Measurements from ENCODE around the gene TM2D3.
"Not testable (repeated sequence)": the region's sequence is repeated elsewhere in the genome, so short reads cannot be mapped to it uniquely, and the experiment has no call there.

Gene TM2D3

DNA sequence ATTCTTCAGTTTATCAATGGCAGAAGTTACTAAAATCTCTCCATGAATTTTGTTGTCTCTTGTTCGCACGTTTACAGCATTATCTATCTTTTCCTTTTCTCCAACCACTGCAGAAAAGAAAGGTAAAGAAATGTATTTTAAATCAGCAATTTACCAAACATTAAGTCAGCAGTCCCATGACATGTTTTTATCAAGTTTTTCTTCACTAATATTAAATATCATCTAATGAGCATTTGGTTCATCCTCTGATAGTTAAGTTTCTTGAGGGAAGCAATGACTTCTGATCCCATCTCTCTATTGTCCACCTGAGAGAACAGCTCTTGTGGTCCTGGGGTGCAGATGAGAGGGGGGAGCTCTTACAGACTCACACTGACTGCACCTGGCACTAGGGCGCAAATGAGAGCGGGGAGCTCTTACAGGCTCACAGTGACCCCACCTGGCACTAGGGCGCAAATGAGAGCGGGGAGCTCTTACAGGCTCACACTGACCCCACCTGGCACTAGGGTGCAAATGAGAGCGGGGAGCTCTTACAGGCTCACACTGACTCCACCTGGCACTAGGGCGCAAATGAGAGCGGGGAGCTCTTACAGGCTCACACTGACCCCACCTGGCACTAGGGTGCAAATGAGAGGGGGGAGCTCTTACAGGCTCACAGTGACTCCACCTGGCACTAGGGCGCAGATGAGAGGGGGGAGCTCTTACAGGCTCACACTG lies 2.6 kb upstream of the TM2D3 start:
- DNase-seq = not testable (repeated sequence)

- DNase-seq = no peak
Observed at GRCh38 chr15:101654171-101654570, 2.0 kb upstream of the TM2D3 start.

GRCh38 chr15:101652786-101653430 lies 727 bp upstream of the TM2D3 start:
- DNase-seq = peak; percentile 4

DNA sequence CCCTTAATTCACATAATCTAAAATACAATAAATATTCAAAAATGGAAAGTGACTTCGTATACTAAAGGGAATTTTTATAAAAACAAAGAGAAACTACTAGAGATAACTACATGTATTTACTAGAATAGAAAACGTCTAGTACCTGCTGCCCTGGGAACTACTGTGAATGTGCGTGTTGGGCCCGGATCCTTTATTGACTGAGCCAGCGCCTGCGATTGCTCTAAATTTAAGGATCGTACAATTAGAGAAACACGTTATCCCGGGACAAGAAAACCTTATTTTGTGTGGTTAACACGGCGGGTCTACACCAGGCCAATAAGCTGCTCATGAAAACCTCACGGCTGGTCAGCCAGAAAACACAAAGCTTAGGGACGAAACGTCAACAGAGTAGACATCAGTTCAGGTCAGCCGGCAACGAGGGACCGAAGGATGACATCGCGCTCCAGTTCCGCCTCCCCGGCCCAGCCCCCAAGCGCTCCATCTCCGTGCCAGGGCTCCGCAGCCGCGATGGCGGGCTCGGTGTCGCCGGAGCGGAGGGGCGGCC lies 555 bp downstream of the TM2D3 start:
- DNase-seq = peak; percentile 19

DNA sequence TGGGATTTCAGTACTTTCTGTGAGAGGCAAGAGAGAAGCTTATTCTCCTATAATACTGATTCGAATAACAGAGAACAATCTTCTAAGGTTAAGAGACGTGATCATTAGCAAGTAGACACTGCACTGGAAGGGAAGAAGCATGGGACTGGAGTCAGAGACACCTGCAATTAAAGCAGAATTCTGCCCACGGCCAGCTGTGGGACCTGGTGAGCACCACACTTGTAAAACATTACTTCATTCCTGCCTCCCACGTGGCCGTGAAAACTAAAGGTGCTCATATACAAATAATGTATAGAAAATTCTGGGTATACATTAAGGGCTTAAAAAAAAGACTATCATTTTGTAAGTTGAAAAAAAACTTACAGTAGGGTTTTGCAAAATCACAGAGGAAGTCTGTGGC lies 2.0 kb downstream of the TM2D3 start:
- DNase-seq = no peak

DNA sequence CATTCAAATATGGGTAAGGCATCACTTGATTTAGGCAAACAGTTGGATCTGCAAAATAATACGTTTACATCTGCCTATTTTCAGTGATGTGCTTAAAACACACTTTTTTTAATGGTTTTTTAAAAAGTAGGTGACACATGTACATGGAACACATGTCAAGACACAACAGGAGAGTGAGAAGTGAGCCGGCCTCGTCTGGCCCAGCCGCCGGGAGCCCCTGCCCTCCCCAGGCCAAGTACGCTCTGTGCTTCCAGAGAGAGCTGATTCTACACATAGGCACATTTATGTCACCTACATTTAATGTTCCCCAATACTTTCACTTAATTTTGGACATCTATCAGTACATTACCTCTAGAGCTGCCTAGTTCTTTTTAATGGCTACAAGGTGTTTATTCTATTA lies 3.8 kb downstream of the TM2D3 start:
- DNase-seq = no peak

DNA sequence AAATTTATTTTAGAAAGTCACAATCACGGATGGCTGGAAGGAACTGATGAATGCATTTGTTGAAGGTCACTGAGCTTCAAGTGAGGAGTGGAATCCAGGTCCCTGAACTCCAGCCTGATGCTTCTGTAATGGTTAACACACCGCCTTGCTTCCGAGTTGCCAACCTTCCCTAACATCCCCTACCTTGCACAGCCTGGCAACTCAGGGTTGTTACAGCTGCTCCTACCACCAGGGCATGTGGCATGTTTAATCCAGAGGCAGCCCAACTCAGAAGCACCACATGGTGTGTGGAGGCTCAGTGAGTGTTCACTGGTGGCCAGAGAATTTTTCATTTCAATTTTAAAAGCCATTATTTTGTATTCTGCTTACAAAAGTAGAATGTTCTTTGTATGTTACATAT lies 4.9 kb downstream of the TM2D3 start:
- no peak for DNase-seq

DNA sequence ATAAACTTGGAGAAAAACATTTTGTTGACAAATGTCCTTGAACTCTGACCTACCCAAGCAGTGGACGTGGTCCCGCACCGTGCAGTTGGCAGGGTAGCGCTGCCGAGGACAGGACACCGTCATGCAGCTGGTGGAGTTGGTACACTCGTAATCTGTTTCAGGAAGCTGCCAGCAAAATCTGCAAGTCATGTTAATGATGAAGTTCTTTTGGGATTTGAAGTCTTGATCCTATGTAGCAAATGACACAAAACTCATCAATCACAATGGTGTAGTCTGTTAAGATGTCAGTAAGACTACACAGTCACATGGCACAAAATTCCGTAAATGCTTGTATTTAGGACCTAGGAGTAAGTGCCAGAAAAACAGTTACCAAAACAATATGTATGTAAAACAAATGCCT lies 5.5 kb downstream of the TM2D3 start:
- DNase-seq = no peak

GRCh38 chr15:101642361-101642760 lies 9.8 kb downstream of the TM2D3 start:
- DNase-seq = no peak

GRCh38 chr15:101641894-101642293 lies 10.3 kb downstream of the TM2D3 start:
- no peak for DNase-seq

- DNase-seq = peak; percentile 1
Observed at GRCh38 chr15:101641129-101641764, 10.9 kb downstream of the TM2D3 start.

DNA sequence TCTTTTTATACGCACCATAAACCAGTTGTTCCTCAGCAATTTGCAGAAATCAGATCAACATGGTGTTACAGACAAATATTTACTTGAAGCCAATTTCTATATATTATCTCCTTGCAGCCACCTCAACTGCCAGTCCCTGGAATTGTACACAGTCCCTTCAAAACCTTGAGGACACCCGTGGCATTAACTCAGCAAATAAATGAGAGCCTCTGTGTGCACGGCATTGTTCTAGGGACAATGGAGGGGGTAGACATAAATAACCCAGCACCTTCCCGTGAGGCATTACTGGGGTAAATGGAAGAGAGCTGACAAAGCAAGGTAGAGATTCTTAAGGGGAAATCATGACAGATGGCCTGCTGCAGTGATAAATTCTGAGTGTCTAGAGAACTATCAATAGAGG lies 12.5 kb downstream of the TM2D3 start:
- no peak for DNase-seq

DNA sequence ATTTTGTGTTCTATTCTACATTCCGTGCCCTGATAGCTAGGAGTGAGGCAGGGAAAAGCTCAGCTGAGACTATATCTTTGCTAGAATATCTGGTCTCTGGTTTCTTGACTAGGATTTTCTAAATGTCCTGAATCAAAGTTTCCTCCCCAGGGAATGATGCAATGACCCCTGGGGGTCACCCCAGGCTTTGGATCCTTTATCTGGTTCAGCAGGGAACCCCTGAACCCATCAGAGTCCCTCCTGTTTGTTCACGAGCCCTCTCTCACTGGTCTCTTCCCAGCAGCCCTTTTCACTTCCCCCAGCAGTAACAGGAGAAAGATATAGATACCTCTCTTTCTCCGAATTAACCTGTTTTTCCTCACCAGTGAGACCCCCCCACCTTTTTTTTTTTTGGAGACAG lies 14.3 kb downstream of the TM2D3 start:
- no peak for DNase-seq

DNA sequence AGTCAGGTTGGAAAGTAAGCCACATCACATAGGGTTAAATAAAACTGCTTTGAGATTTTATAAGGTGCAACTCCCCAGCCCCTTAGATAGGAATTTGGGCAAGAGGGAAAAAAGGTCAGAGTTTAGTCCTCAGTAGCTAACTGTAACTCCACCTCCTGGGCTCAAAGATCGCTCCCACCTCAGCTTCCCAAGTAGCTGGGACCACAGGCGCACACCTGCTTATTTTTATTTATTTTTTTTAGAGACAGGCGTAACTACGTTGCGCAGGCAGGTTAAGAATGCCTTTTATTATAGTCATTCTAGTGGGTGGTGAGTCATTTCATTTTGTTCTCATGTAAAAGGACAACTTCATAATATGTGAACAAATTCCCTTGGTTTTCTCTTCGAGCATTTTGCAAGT lies 14.7 kb downstream of the TM2D3 start:
- DNase-seq = no peak

- DNase-seq = no peak
Observed at GRCh38 chr15:101637038-101637437, 15.1 kb downstream of the TM2D3 start.

DNA sequence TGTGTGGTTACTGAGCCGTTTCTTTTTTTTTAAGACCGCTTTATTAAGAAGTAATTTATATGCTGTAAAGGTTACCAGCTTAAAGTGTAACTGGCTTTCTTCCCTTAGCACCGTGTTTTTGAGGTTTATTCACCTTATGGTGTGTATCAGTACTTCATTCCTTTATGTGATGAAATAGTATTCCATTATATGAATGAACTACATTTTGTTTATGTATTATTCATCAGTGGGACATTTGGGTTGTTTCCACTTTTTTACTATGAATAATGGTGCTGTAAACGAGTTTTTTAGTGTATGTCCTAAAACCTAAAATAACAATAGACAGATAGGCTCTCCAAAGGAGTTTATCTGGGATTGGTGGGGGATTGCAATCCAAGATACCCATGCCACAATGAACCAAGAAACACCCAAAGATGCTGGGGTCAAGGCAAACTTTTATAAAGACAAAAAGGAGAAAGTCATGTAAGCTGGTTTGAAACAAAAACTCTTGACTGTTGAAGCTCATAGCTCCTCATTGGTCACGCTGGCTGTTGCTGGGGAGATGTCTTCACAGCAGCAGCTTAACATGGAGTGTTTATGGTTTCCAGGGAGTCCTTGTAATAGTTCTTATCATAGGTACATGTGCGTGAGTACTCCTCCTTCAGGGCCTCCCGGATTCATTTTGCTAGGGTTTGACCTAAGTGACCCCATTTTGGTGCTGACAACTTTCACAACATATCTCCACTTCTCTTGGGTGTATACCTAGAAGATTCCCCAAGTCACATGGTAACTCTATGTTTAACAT lies 16.0 kb downstream of the TM2D3 start:
- DNase-seq = no peak

DNA sequence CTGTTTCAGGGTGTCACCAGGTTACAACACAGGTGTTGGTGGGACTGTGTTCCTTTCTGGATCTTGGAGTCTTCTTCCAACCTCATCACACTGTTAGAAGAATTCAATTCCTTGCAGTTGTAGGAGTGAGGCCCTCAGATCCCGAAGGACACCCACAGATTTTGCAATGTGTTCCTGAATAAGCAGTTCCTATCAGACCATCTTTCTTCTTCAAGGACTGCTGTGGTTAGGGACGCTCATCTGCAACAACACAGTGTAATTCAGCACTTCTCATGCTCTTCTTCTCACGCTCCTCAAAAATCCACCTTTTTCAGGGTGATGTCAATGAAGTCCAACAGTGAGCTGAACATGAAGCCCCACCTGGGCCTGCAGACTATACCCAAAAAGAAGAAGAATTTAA lies 18.8 kb downstream of the TM2D3 start:
- DNase-seq = no peak

DNA sequence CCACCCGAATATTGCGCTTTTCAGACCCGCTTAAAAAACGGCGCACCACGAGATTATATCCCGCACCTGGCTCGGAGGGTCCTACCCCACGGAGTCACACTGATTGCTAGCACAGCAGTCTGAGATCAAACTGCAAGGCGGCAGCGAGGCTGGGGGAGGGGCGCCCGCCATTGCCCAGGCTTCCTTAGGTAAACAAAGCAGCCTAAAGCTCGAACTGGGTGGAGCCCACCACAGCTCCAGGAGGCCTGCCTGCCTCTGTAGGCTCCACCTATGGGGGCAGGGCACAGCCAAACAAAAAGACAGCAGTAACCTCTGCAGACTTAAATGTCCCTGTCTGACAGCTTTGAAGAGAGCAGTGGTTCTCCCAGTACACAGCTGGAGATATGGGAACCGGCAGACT lies 25.5 kb downstream of the TM2D3 start:
- not testable (repeated sequence) for DNase-seq

DNA sequence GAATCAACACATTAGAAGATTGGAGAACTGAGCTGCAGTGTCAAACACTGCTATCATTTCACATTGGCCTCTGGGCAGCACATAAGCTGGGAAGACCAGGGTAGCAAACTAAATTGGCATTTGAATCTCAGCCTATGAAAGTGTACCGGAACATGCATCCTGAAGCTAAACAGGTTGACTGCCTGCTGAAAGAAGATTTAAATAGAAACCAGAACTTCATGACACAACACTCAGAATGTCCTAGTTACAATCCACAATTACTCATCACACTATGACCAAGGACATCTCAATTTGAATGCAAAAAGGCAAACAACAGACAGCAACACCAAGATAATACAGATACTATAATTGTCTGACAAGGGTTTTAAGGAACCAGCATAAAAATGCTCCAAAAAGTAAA lies 26.2 kb downstream of the TM2D3 start:
- DNase-seq = no peak

DNA sequence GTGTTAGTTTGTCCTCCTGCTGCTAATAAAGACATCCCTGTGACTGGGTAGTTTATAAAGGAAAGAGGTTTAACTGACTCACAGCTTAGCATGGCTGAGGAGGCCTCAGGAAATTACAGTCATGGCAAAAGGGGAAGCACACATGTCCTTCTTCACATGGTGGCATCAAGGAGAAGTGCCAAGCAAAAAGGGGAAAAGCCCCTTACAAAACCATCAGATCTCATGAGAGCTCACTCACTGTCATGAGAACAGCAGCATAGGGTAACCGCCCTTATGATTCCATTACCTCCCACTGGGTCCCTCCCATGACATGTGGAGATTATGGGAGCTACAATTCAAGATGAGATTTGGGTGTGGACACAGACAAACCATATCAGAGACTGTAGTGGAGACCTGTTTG lies 27.0 kb downstream of the TM2D3 start:
- DNase-seq = no peak

DNA sequence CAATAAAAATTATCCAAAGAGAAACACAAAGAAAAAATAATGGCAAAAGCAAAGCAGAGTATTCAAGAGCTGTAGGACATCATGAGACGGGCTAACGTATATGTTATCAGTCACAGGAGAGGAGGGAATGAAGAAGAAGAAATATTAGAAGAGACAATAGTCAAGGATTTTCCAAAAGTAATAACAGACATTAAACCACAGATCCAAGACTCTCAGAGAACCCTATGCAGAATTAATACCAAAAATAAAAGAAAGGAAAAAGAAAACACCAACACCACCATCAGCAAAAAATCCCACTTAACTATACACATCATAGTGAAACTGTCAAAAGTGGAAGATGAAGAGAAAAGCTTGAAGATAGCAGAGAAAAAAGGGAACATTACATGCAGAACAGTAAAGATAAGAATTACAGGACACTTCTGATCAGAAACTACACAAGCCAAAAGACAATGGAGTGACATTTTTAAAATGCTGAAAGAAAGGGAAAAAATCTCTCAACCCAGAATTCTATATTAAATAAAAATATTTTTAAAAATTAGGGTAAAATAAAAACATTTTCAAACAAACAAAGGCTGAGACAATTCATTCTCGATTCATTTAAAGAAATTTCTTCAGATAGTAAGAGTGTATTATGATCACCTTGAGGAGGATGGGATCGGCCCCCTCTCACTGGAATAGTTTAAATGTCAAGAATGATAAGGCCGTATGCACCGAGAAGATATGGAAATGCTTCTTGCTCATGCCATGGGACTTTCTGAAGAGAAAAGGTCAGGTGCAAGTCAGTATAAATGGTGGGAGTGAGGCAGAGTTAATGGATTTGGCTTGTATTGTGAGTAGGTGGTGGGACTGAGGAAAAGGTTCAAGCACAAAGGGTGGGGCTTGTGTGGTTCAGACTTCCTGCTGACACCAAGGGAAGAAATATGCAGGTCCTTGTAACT lies 28.5 kb downstream of the TM2D3 start:
- no peak for DNase-seq

DNA sequence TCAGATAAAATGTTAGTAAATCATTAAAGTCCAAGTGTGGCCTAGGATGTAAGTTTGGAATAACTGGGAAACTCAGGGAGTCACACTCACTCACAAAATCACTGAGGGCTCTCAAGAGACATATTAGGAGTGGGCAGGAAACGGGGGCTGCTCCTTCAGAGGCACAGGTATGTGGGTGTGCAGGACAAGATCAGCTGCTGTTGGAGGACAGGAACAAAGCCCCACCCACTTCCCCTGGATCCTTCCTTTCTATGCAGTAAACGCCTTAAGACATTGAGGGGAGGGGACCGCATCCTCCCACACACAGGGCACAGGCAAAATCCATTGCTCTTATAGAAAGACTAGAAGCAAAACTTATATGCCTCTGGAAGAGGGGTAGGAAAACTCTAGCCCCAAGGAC lies 30.2 kb downstream of the TM2D3 start:
- DNase-seq = no peak
